ENCODE results near the gene JAZF1. TPM values are rescaled to one million over a fixed set of nuclear protein-coding genes. Genes with fewer than 3 reads are reported as not detected.

JAZF1 gene
- total and polyA plus RNA-seq, 2 of the 8 experiments (the other 6 are each of a cell fraction or from before 2014, with no cell fraction given), result 2.6 to 21.8 TPM

DNA sequence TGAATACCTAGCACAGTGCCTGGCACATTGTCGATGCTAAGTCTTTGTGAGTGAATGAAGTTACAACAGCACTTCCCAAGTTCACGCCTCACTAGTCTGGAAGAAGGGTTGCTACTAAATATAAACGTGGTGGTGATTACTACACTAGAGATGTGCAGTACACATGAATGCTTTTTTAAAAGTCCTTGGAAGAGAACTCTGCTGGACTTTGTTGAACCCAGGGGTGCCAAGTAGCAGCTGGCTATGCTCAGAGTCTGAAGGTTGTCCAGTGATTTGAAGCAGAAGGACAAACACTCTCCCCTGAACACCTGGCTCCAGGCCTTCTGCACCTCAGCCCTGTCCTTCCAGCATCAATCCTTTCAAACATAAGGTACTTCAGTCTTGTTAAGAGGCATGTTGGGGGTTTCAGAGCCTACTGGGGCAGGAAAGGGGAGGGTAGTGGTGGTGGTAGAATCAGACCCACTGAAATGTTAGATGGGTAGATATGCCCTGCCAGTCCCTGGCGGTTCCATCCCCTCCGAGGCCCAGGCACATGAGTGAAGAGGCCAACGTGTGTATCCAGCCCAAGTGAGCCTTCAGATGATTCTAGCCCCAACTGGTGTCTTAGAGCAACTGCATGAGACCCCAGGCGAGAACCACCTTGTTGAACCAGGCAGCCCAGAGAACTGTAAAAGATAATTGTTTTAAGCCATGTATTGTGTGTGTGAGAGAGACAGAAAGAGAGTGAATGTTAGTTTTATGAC, 346.2 kb downstream of the JAZF1 start:
- H3K79me2 ChIP-seq (ENCODE audit: control insufficient read depth in 1 of 2, insufficient read depth in 2 of 2, low read length in 2 of 2), result no peaks in the 10 kb centered on the region
- H3K18ac ChIP-seq (ENCODE audit: extremely low read depth, low read length), result no peak overlapping the region
- CTCF ChIA-PET (ENCODE audit: partially characterized antibody), result interaction anchor here (0.7 to 1.2 kb wide), 6 partner anchors 9 to 195 kb away, joined by 3 to 5 read pairs (median 4); no protein-coding TSS in a partner anchor
- H2BK12ac ChIP-seq (ENCODE audit: low read depth, low read length), result no peak overlapping the region
- no peak overlapping the region for H4K91ac ChIP-seq (replicated peaks; ENCODE audit: insufficient read length, low read length)
- H2AK5ac ChIP-seq (ENCODE audit: low read depth, low read length), result no peak overlapping the region
- no peak overlapping the region for H3K9ac ChIP-seq (replicated peaks in 1 of 4; ENCODE audit: extremely low read depth in 1 of 4, low read depth in 3 of 4, low read length in 3 of 4)
- 81% methylated on average over 7 of the region's 7 CpGs; no CpG with 5 or more reads in 1 of the 2 experiments for WGBS, 2 experiments (ENCODE audit: extremely low coverage in 1 of 2, insufficient coverage in 1 of 2, insufficient read length in 1 of 2, insufficient replicate concordance in 2 of 2, low coverage in 1 of 2, low lambda C conversion rate in 2 of 2, missing lambda C conversion rate in 1 of 2)
- no peak overlapping the region for H2BK15ac ChIP-seq (ENCODE audit: low read length)
- H3K4me1 ChIP-seq (replicated peaks in 1 of 4; ENCODE audit: control insufficient read depth in 3 of 4, insufficient read depth in 4 of 4, low read length in 3 of 4), result peaks cover 0 to 4% (median 0%) of the 10 kb centered on the region in 4 experiments; a peak in 2 of 7 replicates
- H3K23ac ChIP-seq (ENCODE audit: insufficient read length), result no peak overlapping the region
- no peak overlapping the region for H2BK120ac ChIP-seq (replicated peaks; ENCODE audit: low read depth, low read length)
- DNase-seq (ENCODE audit: low read depth in 1 of 2, low spot score in 2 of 2), result no peak
- H3K23me2 ChIP-seq (ENCODE audit: low read depth, low read length), result no peaks in the 10 kb centered on the region
- H3K4me3 ChIP-seq (ENCODE audit: extremely low read depth in 1 of 4, insufficient read depth in 2 of 4, low read depth in 3 of 4, low read length in 4 of 4), result no peak overlapping the region
- no peak overlapping the region for H2BK5ac ChIP-seq (ENCODE audit: low read depth, low read length)
- H3K9me3 ChIP-seq (ENCODE audit: insufficient read depth in 2 of 2, low read depth in 1 of 2, low read length in 1 of 2), result no peaks in the 10 kb centered on the region
- H4K8ac ChIP-seq (ENCODE audit: extremely low read depth, insufficient read depth, low read length), result no peak overlapping the region
- H2AFZ ChIP-seq (ENCODE audit: low read length), result no peak overlapping the region
- H3K4me2 ChIP-seq (ENCODE audit: insufficient read depth in 1 of 2, low read depth in 2 of 2, low read length in 2 of 2), result no peak overlapping the region
- no peak overlapping the region for H3K27ac ChIP-seq (ENCODE audit: low read depth, low read length)
- no peaks in the 10 kb centered on the region for H3K27me3 ChIP-seq (replicated peaks in 1 of 4; ENCODE audit: control insufficient read depth in 3 of 4, extremely low read depth in 1 of 4, insufficient read depth in 3 of 4, low read length in 3 of 4)
- no peak overlapping the region for H3K56ac ChIP-seq (replicated peaks; ENCODE audit: insufficient read length, low read depth, low read length)
- H4K5ac ChIP-seq (ENCODE audit: insufficient read length, low read depth, low read length), result no peak overlapping the region
- POLR2A ChIA-PET (ENCODE audit: partially characterized antibody), result no interaction called here
- no peak for FAIRE-seq
- H3K79me1 ChIP-seq (ENCODE audit: low read depth, low read length), result no peaks in the 10 kb centered on the region
- H3K4ac ChIP-seq (replicated peaks; ENCODE audit: insufficient read length, low read depth, low read length), result no peak overlapping the region
- no peak overlapping the region for H2BK20ac ChIP-seq (ENCODE audit: low read length)
- H4K20me1 ChIP-seq (replicated peaks in 1 of 2; ENCODE audit: control insufficient read depth in 1 of 2, insufficient read depth in 2 of 2, low read length in 2 of 2), result no peaks in the 10 kb centered on the region
- H3K36me3 ChIP-seq (ENCODE audit: control insufficient read depth in 2 of 4, insufficient read depth in 4 of 4, low read length in 3 of 4), result no peaks in the 10 kb centered on the region
- no peak overlapping the region for H3K14ac ChIP-seq (ENCODE audit: insufficient read length)
- no peak for TF ChIP-seq SIN3A (conservative IDR thresholded peaks at IDR 0.05 in 1 of 2, IDR thresholded peaks at IDR 0.05 in 1 of 2; ENCODE audit: low read depth in 1 of 2, low read length in 2 of 2)
- TF ChIP-seq KDM1A (IDR thresholded peaks at IDR 0.05; ENCODE audit: borderline replicate concordance, low read length), result no peak
- no peak for TF ChIP-seq CTCF (IDR thresholded peaks at IDR 0.05; ENCODE audit: control extremely low read depth in 1 of 3, insufficient read depth in 1 of 3, low read depth in 1 of 3, low read length in 3 of 3)
- no peak for TF ChIP-seq SIX5 (IDR thresholded peaks at IDR 0.05; ENCODE audit: low read depth, low read length)
- no peak for TF ChIP-seq JUND (IDR thresholded peaks at IDR 0.05; ENCODE audit: low read length)
- no peak for TF ChIP-seq SAP30 (IDR thresholded peaks at IDR 0.05; ENCODE audit: insufficient read depth, insufficient replicate concordance, low read length)

Measured in H1 (cell line).